ENCODE measurements around the gene MGAT3. TPM values are rescaled to one million over a fixed set of nuclear protein-coding genes. Genes with fewer than 3 reads are reported as not detected.
"Not testable (repeated sequence)": the region's sequence is repeated elsewhere in the genome, so short reads cannot be mapped to it uniquely, and the experiment has no call there.

Gene MGAT3, protein sequence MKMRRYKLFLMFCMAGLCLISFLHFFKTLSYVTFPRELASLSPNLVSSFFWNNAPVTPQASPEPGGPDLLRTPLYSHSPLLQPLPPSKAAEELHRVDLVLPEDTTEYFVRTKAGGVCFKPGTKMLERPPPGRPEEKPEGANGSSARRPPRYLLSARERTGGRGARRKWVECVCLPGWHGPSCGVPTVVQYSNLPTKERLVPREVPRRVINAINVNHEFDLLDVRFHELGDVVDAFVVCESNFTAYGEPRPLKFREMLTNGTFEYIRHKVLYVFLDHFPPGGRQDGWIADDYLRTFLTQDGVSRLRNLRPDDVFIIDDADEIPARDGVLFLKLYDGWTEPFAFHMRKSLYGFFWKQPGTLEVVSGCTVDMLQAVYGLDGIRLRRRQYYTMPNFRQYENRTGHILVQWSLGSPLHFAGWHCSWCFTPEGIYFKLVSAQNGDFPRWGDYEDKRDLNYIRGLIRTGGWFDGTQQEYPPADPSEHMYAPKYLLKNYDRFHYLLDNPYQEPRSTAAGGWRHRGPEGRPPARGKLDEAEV
- 10.8 TPM for polyA plus RNA-seq (2012; ENCODE audit: insufficient read depth, insufficient read length, low read depth)

GRCh38 chr22:39456522-39457197, at the start of gene MGAT3:
MGAT3 (plus strand) TSS chr22:39457012; CDS start chr22:39487348, 30,336 bp downstream.
- H3K27me3 ChIP-seq: peaks cover 14% of the 10 kb centered on the region; the same call in 1 of the 2 replicates
- peak within 1 kb of the TSS; percentile 55 for H3K4me3 ChIP-seq (ENCODE audit: low read depth, low read length)
- TF ChIP-seq, protein P1, sequence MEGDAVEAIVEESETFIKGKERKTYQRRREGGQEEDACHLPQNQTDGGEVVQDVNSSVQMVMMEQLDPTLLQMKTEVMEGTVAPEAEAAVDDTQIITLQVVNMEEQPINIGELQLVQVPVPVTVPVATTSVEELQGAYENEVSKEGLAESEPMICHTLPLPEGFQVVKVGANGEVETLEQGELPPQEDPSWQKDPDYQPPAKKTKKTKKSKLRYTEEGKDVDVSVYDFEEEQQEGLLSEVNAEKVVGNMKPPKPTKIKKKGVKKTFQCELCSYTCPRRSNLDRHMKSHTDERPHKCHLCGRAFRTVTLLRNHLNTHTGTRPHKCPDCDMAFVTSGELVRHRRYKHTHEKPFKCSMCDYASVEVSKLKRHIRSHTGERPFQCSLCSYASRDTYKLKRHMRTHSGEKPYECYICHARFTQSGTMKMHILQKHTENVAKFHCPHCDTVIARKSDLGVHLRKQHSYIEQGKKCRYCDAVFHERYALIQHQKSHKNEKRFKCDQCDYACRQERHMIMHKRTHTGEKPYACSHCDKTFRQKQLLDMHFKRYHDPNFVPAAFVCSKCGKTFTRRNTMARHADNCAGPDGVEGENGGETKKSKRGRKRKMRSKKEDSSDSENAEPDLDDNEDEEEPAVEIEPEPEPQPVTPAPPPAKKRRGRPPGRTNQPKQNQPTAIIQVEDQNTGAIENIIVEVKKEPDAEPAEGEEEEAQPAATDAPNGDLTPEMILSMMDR (IDR thresholded peaks at IDR 0.05; ENCODE audit: low read depth, low read length): no peak
- H3K9me3 ChIP-seq: no peaks in the 10 kb centered on the region
- no peak for DNase-seq
- H3K4me1 ChIP-seq: peaks cover 3% of the 10 kb centered on the region; the same call in 1 of the 2 replicates
- H3K36me3 ChIP-seq: no peaks in the 10 kb centered on the region

GRCh38 chr22:39408173-39408572, 48.6 kb upstream of the MGAT3 start:
- TF ChIP-seq, protein P1 (IDR thresholded peaks at IDR 0.05; ENCODE audit: low read depth, low read length): no peak
- DNase-seq: no peak
- Histone ChIP-seq H3K36me3 (peaks cover 10% of the 10 kb centered on the region), H3K4me1 (no peaks in the 10 kb centered on the region), H3K4me3 (ENCODE audit: low read depth, low read length) (no peak overlapping the region), H3K27me3 (no peaks in the 10 kb centered on the region), H3K9me3 (no peaks in the 10 kb centered on the region)

DNA sequence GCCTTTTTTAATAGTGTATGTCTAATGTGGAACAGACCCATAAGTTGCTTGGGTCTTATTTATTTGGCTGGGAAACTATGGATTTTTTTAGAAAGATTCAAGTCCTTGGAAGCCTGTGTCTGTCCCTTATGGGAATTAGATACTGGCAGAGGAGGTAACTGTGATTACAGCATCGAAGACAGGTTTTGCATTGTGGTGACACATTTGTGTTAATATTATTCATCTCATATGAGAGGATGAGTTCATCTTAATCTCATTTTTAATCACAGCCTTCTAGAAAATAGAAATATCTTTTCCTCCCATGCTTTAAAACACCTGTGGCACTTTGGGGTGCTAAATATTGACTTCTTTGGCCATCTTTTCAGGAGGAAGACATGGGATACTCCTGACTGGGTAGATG, 48.0 kb upstream of the MGAT3 start:
- no peak overlapping the region for H3K4me3 ChIP-seq (ENCODE audit: low read depth, low read length)
- no peaks in the 10 kb centered on the region for H3K4me1 ChIP-seq
- H3K9me3 ChIP-seq: no peaks in the 10 kb centered on the region
- peaks cover 10% of the 10 kb centered on the region for H3K36me3 ChIP-seq
- TF ChIP-seq, protein P1 (IDR thresholded peaks at IDR 0.05; ENCODE audit: low read depth, low read length): no peak
- no peaks in the 10 kb centered on the region for H3K27me3 ChIP-seq
- no peak for DNase-seq

- DNase-seq: no peak
Measured at GRCh38 chr22:39409516-39410029, 47.2 kb upstream of the MGAT3 start.

GRCh38 chr22:39410264-39410663, 46.5 kb upstream of the MGAT3 start:
- TF ChIP-seq, protein P1 (IDR thresholded peaks at IDR 0.05; ENCODE audit: low read depth, low read length): no peak

More at GRCh38 chr22:39409516-39410029, 47.2 kb upstream of the MGAT3 start:
- TF ChIP-seq, protein P1 (IDR thresholded peaks at IDR 0.05; ENCODE audit: low read depth, low read length): no peak
- H3K27me3 ChIP-seq: no peaks in the 10 kb centered on the region
- H3K4me1 ChIP-seq: no peaks in the 10 kb centered on the region
- H3K9me3 ChIP-seq: no peaks in the 10 kb centered on the region
- no peak overlapping the region for H3K4me3 ChIP-seq (ENCODE audit: low read depth, low read length)
- peaks cover 10% of the 10 kb centered on the region for H3K36me3 ChIP-seq

DNA sequence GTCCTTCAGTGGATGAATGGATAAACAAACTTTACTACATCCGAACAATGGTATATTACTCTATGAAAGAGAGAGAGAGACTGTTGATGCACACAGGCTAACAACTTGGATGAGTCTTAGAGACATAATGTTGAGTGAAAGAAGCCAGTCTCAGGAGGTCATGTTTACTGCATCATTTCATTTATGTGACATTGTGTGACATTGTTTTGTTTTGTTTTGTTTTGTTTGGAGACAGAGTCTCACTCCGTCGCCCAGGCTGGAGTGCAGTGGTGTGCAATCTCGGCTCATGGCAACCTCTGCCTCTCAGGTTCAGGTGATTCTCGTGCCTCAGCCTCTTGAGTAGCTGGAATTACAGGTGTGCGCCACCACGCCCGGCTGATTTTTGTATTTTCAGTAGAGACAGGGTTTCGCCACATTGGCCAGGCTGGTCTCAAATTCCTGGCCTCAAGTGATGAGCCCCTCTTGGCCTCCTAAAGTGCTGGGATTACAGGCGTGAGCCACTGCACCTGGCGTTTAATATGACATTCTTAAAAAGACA, 44.9 kb upstream of the MGAT3 start:
- not testable (repeated sequence) for DNase-seq, H3K4me1 ChIP-seq

More at GRCh38 chr22:39410264-39410663, 46.5 kb upstream of the MGAT3 start:
- no peaks in the 10 kb centered on the region for H3K4me1 ChIP-seq
- no peak overlapping the region for H3K4me3 ChIP-seq (ENCODE audit: low read depth, low read length)
- H3K27me3 ChIP-seq: no peaks in the 10 kb centered on the region
- no peaks in the 10 kb centered on the region for H3K9me3 ChIP-seq
- H3K36me3 ChIP-seq: peaks cover 14% of the 10 kb centered on the region
- no peak for DNase-seq

DNA sequence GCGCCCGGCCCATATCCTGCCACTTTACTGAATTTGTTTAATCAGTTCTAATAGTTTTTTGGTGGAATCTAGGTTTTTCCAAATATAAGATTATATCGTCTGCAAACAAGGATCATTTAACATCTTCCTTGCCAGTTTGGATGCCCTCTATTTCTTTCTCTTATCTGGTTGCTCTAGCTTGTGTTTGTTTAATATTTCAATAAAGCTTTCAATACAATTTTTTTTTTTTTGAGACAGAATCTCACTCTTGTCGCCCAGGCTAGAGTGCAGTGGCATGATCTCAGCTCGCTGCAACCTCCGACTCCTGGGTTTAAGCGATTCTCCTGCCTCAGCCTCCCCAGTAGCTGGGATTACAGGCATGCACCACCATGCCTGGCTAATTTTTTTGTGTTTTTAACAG, 43.6 kb upstream of the MGAT3 start:
- H3K4me1 ChIP-seq; H3K27me3 ChIP-seq; DNase-seq; H3K9me3 ChIP-seq; H3K4me3 ChIP-seq (ENCODE audit: low read depth, low read length): not testable (repeated sequence)
- peaks cover 32% of the 10 kb centered on the region for H3K36me3 ChIP-seq

More for the DNA sequence above, 44.9 kb upstream of the MGAT3 start:
- H3K36me3 ChIP-seq: peaks cover 23% of the 10 kb centered on the region
- H3K4me3 ChIP-seq (ENCODE audit: low read depth, low read length); H3K9me3 ChIP-seq; H3K27me3 ChIP-seq: not testable (repeated sequence)
